Astrocyte (in vitro differentiated cells and primary cell): ENCODE results near the gene TBC1D5. TPM values are rescaled to one million over a fixed set of nuclear protein-coding genes. Genes with fewer than 3 reads are reported as not detected.
"Not testable (repeated sequence)": the region's sequence is repeated elsewhere in the genome, so short reads cannot be mapped to it uniquely, and the experiment has no call there.

Experiments
- DNase-seq: peaks from one replicate; pipeline ENCODE4 v3.0.0-alpha.2; 2010; ENCODE audit warnings: low read depth
- FAIRE-seq: peaks from 2 replicates; lab custom pipeline; 2011; peaks lifted over from hg19 to GRCh38; lab: Jason Lieb, UNC
- H2AFZ ChIP-seq: 2 replicates; pipeline ENCODE4 v1.6.0; 2012; ENCODE audit warnings: low read depth, low read length, inconsistent platforms
- H3K27ac ChIP-seq: 2 replicates; pipeline ENCODE4 v1.5.1; 2011; ENCODE audit warnings: low read depth, low read length, inconsistent platforms
- H3K27me3 ChIP-seq: 2 replicates; pipeline ENCODE4 v1.6.0; 2011; ENCODE audit warnings: low read length, inconsistent platforms; ENCODE audit not compliant: insufficient read depth
- H3K36me3 ChIP-seq: 2 replicates; pipeline ENCODE4 v1.5.1; 2011; ENCODE audit warnings: low read length, inconsistent platforms; ENCODE audit not compliant: insufficient read depth
- H3K4me1 ChIP-seq: 2 replicates; pipeline ENCODE4 v1.5.1; 2011; ENCODE audit warnings: low read length, inconsistent platforms; ENCODE audit not compliant: insufficient read depth
- H3K4me2 ChIP-seq: 2 replicates; pipeline ENCODE4 v1.6.0; 2012; ENCODE audit warnings: low read length, inconsistent platforms
- H3K4me3 ChIP-seq: 2 replicates; pipeline ENCODE4 v1.5.1; 2011; ENCODE audit warnings: low read depth, mild to moderate bottlenecking, low read length, inconsistent platforms; ENCODE audit not compliant: insufficient read depth
- H3K79me2 ChIP-seq: 2 replicates; pipeline ENCODE4 v1.6.0; 2012; ENCODE audit warnings: mild to moderate bottlenecking, low read length, inconsistent platforms; ENCODE audit not compliant: insufficient read depth
- H3K9ac ChIP-seq: 2 replicates; pipeline ENCODE4 v1.6.0; 2012; ENCODE audit warnings: mild to moderate bottlenecking, low read length, inconsistent platforms
- H3K9me3 ChIP-seq: 2 replicates; pipeline ENCODE4 v1.5.1; 2012; ENCODE audit warnings: low read depth, mild to moderate bottlenecking, low read length, inconsistent platforms; ENCODE audit not compliant: insufficient read depth
- H4K20me1 ChIP-seq: 2 replicates; pipeline ENCODE4 v1.6.0; 2012; ENCODE audit warnings: low read length, inconsistent platforms; ENCODE audit not compliant: insufficient read depth
- H3K27ac Mint-ChIP-seq: one replicate; pipeline ENCODE4 v1.8.0; 2021; ENCODE audit warnings: mild to moderate bottlenecking, mixed read lengths; ENCODE audit not compliant: unreplicated experiment
- H3K27me3 Mint-ChIP-seq: one replicate; pipeline ENCODE4 v1.8.0; 2021; ENCODE audit warnings: low read depth, mixed read lengths; ENCODE audit not compliant: unreplicated experiment
- H3K36me3 Mint-ChIP-seq: one replicate; pipeline ENCODE4 v1.8.0; 2021; ENCODE audit warnings: low read depth, mixed read lengths; ENCODE audit not compliant: unreplicated experiment
- H3K4me1 Mint-ChIP-seq: one replicate; pipeline ENCODE4 v1.8.0; 2021; ENCODE audit warnings: low read depth, mixed read lengths; ENCODE audit not compliant: unreplicated experiment
- H3K4me3 Mint-ChIP-seq: one replicate; pipeline ENCODE4 v1.8.0; 2021; ENCODE audit warnings: mild to moderate bottlenecking, moderate library complexity, mixed read lengths; ENCODE audit not compliant: unreplicated experiment
- H3K9me3 Mint-ChIP-seq: one replicate; pipeline ENCODE4 v1.8.0; 2021; ENCODE audit warnings: mild to moderate bottlenecking, mixed read lengths; ENCODE audit not compliant: unreplicated experiment
- EZH2 ChIP-seq: IDR thresholded peaks from 2 replicates; pipeline ENCODE4 v1.6.1; 2012; ENCODE audit warnings: mild to moderate bottlenecking, low read length, inconsistent platforms; ENCODE audit not compliant: insufficient read depth
- total RNA-seq: library from RNA; stranded (reverse); gene quantifications from 2 replicates; pipeline ENCODE4 v1.2.1, GENCODE V29; 2021
- TF ChIP-seq, protein P1 (sequence below): IDR thresholded peaks from 2 replicates; pipeline ENCODE4 v1.5.1; 2011; ENCODE audit warnings: low read depth, mild to moderate bottlenecking, inconsistent platforms, low read length, moderate library complexity; ENCODE audit not compliant: insufficient read depth

TBC1D5 gene
- total RNA-seq, 1 donor from 2014 or later: 23.0 TPM

DNA sequence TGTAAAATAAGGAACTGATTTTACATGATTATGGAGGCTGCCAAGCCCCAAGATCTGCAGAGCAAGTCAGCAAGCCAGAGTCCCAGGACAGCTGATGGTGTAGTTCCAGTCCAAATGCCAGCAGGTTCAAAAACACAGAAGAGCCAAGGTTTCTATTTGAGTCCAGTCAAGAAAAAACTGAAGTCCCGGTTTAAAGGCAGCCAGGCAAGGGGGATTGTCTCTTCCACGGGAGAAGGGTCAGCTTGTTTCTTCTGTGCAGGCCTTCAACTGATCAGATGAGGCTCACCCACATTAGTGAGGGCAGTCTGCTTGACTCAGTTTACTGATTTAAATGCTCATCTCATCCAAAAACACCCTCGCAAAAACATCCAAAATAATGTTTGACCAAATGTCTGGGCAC lies 611.5 kb downstream of the TBC1D5 start:
- Histone ChIP-seq H3K27ac (no peak overlapping the region), H3K27me3 (no peaks in the 10 kb centered on the region), H3K36me3 (no peaks in the 10 kb centered on the region), H3K4me3 (no peak overlapping the region), H3K4me1 (no peaks in the 10 kb centered on the region), H4K20me1 (no peaks in the 10 kb centered on the region), H2AFZ (no peak overlapping the region), H3K9ac (no peak overlapping the region), H3K9me3 (no peaks in the 10 kb centered on the region), H3K4me2 (no peak overlapping the region), H3K79me2 (no peaks in the 10 kb centered on the region)
- DNase-seq: no peak
- no peaks in the 10 kb centered on the region for H3K4me1 Mint-ChIP-seq
- no peak for FAIRE-seq
- H3K27ac Mint-ChIP-seq: no peak overlapping the region
- TF ChIP-seq EZH2: no peak
- TF ChIP-seq, protein P1, sequence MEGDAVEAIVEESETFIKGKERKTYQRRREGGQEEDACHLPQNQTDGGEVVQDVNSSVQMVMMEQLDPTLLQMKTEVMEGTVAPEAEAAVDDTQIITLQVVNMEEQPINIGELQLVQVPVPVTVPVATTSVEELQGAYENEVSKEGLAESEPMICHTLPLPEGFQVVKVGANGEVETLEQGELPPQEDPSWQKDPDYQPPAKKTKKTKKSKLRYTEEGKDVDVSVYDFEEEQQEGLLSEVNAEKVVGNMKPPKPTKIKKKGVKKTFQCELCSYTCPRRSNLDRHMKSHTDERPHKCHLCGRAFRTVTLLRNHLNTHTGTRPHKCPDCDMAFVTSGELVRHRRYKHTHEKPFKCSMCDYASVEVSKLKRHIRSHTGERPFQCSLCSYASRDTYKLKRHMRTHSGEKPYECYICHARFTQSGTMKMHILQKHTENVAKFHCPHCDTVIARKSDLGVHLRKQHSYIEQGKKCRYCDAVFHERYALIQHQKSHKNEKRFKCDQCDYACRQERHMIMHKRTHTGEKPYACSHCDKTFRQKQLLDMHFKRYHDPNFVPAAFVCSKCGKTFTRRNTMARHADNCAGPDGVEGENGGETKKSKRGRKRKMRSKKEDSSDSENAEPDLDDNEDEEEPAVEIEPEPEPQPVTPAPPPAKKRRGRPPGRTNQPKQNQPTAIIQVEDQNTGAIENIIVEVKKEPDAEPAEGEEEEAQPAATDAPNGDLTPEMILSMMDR: no peak
- no peak overlapping the region for H3K4me3 Mint-ChIP-seq
- H3K27me3 Mint-ChIP-seq: no peaks in the 10 kb centered on the region
- peaks cover 2% of the 10 kb centered on the region for H3K9me3 Mint-ChIP-seq
- peaks cover 4% of the 10 kb centered on the region for H3K36me3 Mint-ChIP-seq

DNA sequence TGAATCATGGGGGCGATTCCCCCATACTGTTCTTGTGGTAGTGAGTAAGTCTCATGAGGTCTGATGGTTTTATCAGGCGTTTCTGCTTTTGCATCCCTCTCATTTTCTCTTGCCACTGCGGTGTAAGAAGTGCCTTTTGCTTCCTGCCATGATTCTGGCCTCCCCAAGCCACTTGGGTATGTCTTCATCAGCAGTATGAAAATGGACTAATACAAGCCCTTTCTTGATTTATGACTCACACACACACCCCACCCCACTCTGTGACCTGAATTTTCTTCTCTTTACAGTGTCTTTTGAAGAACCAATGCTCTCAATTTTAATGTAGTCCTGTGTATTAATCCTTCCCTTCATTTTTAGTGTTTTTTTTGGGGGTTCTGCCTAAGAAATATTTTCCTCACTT lies 612.9 kb downstream of the TBC1D5 start:
- Histone ChIP-seq H3K79me2 (no peaks in the 10 kb centered on the region), H3K4me1 (no peaks in the 10 kb centered on the region), H4K20me1 (no peaks in the 10 kb centered on the region), H3K27me3 (no peaks in the 10 kb centered on the region), H3K4me3 (no peak overlapping the region), H3K4me2 (no peak overlapping the region), H3K36me3 (no peaks in the 10 kb centered on the region), H2AFZ (no peak overlapping the region), H3K9ac (no peak overlapping the region), H3K9me3 (no peaks in the 10 kb centered on the region), H3K27ac (no peak overlapping the region)
- Mint-ChIP-seq H3K27me3 (no peaks in the 10 kb centered on the region), H3K36me3 (peaks cover 4% of the 10 kb centered on the region), H3K9me3 (peaks cover 2% of the 10 kb centered on the region), H3K4me1 (no peaks in the 10 kb centered on the region), H3K27ac (no peak overlapping the region), H3K4me3 (no peak overlapping the region)
- no peak for FAIRE-seq
- DNase-seq: no peak
- TF ChIP-seq, protein P1: no peak
- no peak for TF ChIP-seq EZH2

DNA sequence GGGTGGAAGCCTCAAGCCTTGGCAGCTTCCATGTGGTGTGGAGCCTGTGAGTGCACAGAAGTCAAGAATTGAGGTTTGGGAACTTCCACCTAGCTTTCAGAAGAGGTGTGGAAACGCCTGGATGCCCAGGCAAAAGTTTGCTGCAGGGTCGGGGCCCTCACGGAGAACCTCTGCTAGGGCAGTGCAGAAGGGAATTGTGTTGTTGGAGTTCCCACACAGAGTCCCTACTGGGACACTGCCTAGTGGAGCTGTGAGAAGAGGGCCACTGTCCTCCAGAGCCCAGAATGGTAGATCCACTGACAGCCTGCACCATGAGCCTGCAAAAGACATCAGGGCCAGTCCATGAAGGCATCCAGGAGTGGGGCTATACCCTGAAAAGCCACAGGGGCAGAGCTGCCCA lies 613.8 kb downstream of the TBC1D5 start:
- H3K27ac ChIP-seq, H2AFZ ChIP-seq, H3K36me3 ChIP-seq, H3K4me2 ChIP-seq, H3K36me3 Mint-ChIP-seq, H3K27me3 Mint-ChIP-seq, H3K27ac Mint-ChIP-seq, H3K9me3 Mint-ChIP-seq, H3K4me1 ChIP-seq, H3K9me3 ChIP-seq, H3K4me1 Mint-ChIP-seq, H3K79me2 ChIP-seq, H3K4me3 Mint-ChIP-seq, H4K20me1 ChIP-seq, DNase-seq, H3K4me3 ChIP-seq, H3K27me3 ChIP-seq, H3K9ac ChIP-seq, FAIRE-seq: not testable (repeated sequence)
